ENCODE data around the gene C4orf50.

GRCh38 chr4:5945171-5945570 is 73.1 kb downstream of the C4orf50 start:
- TF ChIP-seq CTCF (IDR thresholded peaks at IDR 0.05) (no peak), EP300 (IDR thresholded peaks at IDR 0.05; ENCODE audit: low read depth) (no peak)
